Measurements from ENCODE around the gene ENTPD3. TPM values are rescaled to one million over a fixed set of nuclear protein-coding genes. Genes with fewer than 3 reads are reported as not detected.

ENTPD3 gene, protein sequence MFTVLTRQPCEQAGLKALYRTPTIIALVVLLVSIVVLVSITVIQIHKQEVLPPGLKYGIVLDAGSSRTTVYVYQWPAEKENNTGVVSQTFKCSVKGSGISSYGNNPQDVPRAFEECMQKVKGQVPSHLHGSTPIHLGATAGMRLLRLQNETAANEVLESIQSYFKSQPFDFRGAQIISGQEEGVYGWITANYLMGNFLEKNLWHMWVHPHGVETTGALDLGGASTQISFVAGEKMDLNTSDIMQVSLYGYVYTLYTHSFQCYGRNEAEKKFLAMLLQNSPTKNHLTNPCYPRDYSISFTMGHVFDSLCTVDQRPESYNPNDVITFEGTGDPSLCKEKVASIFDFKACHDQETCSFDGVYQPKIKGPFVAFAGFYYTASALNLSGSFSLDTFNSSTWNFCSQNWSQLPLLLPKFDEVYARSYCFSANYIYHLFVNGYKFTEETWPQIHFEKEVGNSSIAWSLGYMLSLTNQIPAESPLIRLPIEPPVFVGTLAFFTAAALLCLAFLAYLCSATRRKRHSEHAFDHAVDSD
- under 1 TPM; 0.18 to 0.90 (median 0.49) TPM for polyA plus RNA-seq (ENCODE audit: insufficient read length in 10 of 10)
- long read RNA-seq, donor 1: 0 reads
- long read RNA-seq, donor 2: 0 reads
- long read RNA-seq, donor 3: 0 reads
- long read RNA-seq, donor 4, partial matches to known transcripts: 0 of 7 reads
- long read RNA-seq, donor 4, other reads (novel, unspliced or antisense): 7 of 7 reads
- long read RNA-seq, donor 5: 0 reads
- long read RNA-seq, donor 6: 0 reads
- long read RNA-seq, donor 7: 0 reads
- long read RNA-seq, donor 8: 0 reads
- long read RNA-seq, donor 9: 0 reads

DNA sequence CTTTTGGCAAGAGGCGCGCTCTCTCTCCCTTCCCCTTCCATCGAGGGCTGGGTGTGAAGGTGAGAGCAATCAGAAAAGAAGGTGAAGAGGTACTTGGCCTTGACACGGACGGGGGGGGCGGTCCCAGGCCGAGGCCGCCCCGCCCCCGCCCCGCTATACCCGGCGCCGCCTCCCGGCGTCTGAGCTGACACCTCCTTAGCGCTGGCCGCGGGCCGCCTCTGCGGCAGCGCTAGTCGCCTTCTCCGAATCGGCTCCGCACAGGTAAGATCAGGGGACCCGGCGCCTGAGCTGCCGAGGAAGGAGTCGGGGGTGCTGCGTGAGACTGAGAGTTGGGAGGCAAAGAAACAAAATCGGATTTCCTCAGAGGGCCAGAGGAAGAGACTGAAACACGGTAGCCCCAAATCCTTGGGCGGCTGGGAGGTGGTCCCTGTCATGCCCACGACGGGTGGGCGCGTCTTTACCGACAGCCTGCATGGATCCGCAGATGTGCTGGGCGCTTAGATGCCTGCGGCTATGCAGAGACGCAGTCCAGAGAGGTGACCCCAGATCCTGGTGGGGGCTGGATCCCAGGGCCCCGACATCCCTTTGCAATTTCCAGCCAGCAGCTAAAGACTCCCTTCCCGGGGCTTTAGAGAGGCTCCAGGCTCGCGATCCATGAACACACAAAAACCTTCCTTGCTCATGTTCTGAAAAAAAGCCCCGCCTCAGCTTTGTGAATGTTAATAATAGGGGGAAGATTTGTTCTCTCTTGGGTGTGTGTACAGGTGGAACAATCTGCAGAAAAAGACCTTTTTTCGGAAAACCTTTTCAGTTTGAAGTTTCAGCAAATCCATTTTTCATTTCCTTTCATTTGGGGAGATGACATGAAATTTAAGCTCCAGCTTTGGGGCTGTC is at the start of gene ENTPD3:
TSS of gene ENTPD3 (plus strand) at position 184 of the 894 bp plus-strand sequence. CDS start 874 bp downstream, outside the sequence.
- DNase-seq: peak in 2 of 3 donors; percentile 2 to 11

DNA sequence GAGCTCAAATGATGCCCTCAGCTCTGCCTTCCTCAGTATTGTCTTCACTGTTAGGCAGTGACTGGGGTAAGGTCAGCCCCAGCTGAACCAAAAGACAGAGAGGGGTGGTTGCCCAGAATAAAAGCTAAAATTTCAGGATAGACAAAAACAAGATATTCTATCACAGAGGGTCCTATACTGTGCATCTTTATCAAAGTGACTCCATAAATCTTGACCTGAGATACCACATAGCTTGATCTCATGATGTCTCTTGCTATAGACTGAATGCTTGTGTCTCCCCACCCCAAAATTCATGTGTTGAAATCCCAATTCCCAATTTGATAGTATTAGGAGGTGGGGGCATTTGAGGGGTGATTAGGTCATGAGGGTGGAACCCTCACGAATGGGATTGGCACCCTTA is 47.1 kb upstream of the ENTPD3 start:
- DNase-seq: no peak

DNA sequence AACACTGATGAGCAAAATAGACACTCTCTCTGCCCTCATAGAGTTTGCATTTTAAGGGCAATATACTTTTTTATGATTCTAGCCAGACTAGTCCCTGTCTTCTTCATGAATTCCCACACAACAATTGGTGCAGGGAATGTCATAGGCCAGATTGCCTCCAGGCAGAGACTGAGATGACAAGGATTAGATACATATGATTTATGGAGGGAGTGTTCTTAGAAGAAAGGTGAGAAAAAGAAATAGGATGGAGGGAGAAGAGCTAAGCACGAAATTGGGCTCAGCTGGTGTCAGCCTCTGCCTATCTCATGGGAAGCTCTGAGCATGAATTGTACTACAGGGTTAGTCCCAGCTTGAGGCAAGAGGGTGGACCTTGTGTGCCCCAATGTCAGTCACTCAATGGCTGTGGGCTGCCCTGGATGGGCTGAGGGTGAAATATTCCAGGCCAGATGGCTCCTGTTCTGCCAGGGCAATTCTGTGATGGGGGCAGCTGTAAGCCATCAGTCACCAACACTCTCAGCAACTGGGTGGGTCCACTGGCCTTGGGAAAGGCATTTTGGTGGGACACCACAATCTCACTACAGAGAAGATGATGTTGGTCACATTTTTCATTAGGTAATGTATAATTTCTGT is 46.3 kb upstream of the ENTPD3 start:
- DNase-seq: no peak

DNA sequence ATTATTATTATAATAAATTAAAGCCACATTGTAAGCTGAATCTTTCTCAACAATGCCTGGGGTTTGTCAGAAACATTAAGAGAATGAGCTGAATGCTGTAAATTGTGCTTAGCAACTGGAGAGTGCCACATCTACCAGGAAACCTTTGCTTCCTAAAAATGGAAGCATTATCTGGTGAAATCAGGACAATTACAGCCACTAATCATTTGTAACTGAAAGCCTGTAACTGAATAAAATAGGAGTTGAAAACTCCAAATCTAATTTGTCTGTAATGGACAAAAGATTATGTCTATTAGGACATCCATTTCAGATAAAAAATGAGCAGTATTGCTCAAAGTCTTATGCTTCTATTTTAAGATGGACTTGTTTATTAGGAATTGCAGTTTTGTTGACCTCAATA is 45.3 kb upstream of the ENTPD3 start:
- no peak for DNase-seq

DNA sequence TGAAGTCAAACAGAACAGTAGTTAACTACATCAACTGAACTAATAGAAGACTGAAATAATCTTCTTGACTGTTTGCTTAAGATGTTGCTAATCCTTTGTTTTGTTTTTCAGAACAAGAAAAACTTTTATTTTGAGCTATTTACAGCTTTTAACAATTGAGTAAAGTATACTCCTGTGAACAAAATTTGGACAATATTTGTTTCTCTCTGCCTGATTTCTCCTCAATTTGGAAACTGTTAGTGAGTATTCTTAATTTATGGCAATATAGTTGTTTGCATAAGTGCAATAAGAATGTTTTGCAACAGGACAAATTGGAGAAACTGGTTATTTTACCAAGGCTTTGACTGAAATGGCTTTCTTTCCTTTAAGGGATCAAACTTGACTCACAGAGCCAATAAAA is 36.5 kb upstream of the ENTPD3 start:
- DNase-seq: no peak

DNA sequence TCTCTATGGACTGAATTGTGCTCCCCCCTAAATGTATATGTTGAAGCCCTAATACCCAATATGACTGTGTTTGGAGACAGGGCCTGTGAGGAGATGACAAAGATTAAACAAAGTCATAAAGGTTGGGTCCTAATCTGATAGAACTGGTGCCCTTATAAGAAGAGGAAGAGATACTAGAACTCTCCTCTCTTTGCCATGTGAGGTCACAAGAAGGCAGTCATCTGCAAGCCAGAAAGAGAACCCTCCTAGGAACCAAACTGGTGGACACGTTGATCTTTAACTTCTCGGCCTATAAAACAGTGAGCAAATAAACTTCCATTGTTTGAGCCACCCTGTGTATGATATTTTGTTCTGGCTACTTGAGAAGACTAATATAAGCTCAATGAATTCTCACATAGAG is 31.6 kb upstream of the ENTPD3 start:
- DNase-seq: no peak

DNA sequence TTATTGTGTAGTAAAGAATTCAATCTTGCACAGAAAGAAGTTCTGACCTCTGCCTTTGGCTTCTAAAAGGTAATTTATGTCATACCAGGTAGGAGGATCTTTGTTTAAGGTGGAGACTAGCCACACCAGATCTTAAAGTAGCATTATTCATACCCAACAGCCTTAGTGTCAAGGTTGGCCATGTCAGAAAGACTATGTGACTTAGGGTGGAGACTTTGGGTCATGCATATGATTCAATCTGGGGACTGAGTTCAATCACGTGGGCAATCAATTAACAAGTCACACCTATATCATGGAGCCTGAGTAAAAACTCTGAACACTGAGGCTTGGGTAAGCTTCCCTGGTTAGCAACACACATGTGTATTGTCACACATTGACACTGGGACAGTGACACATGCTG is 28.5 kb upstream of the ENTPD3 start:
- DNase-seq: no peak

DNA sequence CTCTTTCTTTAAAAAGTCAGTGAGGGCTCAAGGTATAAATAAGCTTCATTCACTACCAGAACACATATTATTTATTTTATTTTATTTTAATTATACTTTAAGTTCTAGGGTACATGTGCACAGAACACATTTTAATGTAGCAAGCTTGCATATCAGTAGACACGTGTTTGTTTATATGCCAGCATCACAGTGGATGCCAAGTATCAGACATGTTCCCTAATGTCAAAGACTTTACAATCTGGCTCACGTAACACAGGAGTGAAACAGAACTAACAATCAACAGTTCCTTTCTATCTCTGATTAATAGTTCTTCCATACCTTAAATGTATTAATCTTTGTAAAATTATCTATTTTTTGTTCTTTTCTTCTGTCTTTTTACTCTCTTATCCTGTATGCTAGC is 23.3 kb upstream of the ENTPD3 start:
- DNase-seq: no peak

DNA sequence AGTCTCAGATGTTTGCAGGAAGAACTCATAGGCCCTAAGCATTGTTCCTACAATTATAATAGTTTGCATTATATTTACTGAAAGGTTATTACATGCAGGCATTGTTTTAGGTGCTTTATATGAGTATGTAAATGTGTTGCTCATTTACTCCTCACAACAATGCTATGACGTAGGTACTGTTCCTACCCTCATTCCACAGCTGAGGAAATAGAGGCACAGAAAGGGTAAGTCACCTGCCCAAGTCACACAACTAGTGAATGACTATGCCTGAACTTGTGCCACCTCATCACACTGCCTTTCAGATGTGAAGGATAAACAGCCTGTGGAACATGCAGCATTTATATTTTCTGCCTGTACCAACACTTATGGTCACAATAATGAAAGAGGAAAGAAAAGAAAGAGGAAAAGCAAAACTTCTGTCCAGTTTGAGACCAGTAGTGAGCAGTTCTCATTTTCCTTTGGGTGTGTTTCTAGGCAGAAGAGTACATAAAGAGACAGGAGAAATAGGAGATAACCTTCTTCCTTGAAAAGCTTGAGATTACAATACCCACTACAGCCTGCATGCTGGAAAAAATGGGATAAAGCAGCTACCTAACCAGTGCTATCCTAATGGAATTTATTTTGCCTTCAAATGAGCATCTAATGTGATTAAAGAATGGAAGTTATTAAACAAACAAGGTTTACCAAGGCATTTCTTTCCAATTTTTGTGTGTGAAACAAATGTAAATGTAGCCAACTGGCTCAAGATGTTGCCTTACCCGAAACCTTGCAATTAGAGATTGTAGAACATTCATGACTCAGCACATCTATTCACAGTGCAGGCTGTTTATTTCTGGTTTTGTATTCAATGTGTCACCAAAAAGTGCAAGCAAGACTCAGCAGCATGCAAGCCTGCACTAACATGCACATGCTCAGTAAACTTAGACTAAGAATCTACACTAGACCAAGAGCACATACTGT is 20.5 kb upstream of the ENTPD3 start:
- DNase-seq: no peak

DNA sequence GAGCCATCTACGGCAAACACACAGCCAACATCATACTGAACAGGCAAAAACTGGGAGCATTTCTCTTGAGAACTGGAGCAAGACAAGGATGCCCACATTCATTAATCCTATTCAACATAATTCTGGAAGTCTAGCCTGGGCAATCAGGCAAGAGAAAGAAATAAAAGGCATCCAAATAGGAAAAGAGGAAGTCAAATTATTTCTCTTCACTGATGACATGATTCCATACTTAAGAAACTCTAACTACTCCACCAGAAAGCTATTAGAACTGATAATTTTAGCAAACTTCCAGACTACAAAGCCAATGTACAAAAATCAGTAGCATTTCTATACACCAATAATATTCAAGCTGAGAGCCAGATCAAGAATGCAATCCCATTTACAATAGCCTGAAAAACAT is 17.3 kb upstream of the ENTPD3 start:
- DNase-seq: no peak

DNA sequence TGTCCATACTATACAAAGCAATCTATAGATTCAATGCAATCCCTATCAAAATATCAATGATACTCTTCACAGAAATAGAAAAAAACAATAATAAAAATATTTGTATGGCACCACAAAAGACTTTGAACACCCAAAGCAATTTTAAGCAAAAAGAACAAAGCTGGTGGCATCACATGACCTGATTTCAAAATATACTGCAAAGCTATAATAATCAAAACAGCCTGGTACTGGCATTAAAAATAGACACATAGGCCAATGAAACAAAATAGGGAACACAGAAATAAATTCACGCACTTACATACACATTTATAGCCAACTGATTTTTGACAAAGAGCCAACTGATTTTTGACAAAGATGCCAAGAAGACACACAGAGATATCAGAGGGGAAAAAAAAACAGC is 9.2 kb upstream of the ENTPD3 start:
- no peak for DNase-seq

DNA sequence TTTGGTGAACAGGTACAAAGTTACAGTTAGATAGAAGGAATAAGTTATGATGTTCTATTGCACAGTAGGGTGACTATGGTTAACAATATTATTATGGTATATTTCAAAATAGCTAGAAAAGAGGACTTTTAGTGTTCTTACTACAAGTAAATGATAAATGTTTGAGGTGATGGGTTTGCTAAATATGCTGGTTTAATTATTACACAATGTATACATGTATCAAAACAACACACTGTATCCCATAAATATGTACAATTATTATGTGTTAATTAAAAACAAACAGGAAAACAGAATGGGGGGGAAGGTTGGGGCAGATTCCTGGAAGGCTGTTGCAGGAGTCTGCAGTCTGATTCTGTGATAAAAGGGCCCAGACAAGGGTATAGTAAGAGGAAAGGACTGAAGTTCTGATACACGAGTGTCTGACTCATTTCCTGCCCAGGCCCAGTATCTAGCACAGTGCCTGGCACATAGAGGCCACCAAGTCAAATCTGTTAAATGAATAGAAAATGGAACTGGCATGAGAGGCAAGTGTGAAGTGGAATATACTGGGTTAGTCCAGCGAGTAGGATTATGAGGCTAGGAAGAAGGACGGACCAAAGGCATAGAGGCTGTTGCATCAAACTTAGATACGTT is 7.2 kb upstream of the ENTPD3 start:
- no peak for DNase-seq

DNA sequence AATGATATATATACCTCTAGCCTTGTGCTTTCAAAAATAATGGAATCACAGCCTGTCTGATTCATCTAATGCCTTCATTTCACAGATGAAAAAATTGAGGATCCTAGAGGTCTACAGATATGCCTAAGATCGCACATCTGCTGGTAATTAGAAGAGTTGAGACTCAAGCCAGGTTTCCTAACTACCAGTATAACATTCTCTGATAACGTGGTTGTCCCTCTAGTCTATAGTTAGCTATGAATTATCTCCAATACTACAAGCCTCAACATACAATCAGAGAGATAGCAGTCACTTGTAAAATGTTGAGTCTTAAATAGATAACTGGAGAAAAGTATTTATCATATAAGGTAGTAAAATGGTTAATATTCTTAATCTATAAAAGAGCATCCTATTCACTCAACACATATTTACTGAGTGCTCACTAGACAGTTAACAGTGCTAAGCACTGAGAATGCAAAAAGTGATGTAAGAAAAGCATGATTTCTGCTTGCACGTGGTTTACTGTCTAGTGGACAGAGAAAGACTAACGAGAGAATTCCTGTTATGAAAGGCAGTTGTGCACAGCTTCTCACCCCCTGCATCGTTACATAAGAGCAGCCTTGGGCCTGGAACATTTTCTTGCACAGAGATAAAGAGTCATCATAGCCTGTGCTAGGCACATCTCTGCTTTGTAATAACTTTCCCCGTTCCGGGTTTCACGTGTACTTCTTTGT is 4.9 kb upstream of the ENTPD3 start:
- DNase-seq: no peak

DNA sequence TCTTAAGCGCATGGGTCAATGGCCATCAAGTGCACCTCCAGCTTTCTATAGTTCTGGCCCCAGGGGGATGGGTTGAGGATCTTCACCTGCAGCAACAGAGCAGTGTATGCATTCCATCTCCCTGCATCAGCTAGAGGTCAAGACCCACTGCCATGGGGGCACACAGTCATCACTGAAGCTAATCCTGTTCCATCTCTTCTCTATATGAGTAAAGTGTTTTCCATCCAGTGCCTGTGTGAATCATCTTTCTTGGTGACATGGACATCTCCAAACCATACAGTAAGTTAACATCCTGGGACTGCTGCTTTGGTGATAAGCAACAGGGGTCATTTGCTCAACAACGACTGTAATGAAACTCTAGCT is 4.4 kb upstream of the ENTPD3 start:
- DNase-seq: no peak

DNA sequence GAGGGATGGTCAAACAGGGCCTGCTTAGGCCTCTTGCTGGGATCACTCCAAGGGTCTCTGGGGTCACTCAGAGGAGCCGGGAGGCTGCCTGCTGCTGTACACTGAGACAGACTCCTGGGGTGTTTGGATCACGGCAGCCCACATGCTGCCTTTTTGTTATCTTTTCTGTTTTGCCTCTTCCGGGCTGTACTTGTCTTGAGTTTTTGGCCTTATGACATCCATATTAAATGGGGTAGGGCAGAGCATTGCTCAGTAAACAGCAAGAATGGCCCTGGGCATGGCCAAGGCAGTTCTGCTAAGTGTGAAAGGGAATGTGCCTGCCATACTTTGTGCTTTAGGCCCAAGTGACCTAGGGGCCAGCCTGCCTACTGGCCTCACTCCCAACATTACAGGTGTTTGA is 771 bp upstream of the ENTPD3 start:
- DNase-seq: no peak

DNA sequence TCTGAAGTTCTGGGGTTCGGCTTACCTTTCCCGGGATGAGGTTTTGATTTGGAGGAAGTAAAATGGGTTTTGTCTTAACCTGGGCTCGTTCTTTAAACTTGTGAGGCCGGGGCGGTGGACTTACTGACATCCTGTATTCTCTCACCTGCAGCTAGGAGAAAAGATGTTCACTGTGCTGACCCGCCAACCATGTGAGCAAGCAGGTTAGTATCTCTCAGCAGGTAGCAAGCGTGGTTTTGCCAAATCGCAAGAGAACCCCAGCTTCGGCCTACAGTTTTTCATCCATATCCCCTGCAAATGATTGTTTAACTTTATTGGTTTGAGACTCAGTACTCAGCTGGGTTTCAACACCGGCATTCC is 891 bp downstream of the ENTPD3 start:
- DNase-seq: no peak

DNA sequence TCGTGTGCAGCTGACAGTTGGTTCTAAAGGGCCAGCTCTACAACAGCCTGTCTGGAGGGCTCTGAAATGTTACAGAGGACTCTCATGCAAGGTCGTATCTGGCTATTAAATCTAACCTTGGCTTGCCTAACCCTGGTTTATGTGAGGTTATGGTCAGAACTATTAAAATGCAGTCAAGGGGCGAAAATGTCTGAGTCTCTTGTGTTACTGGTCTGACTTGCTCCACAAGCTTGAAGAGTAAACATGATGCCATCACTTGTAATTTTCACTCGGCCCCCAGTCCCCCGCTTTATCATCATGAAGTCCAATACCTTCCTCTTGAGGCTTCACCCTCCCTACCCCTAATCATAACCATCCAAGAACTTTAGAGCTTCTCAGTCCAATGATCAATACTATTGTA is 9.4 kb downstream of the ENTPD3 start:
- DNase-seq: no peak

DNA sequence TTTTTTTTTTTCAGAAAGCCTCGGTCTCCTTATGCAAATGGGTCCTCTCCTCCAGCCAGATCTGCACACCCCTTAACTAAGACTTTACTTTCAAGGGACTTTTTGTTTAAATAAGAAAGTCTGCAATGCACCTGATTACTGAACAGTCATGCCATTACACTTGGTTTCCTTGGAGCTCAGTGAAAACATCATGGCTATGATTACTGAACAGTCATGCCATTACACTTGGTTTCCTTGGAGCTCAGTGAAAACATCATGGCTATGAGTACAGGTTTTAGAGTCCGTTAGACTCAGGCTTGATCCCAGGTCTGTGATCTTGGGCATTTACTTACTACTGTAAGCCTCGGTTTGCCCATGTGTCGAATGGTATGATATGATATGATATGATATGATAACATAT is 10.1 kb downstream of the ENTPD3 start:
- DNase-seq: no peak

DNA sequence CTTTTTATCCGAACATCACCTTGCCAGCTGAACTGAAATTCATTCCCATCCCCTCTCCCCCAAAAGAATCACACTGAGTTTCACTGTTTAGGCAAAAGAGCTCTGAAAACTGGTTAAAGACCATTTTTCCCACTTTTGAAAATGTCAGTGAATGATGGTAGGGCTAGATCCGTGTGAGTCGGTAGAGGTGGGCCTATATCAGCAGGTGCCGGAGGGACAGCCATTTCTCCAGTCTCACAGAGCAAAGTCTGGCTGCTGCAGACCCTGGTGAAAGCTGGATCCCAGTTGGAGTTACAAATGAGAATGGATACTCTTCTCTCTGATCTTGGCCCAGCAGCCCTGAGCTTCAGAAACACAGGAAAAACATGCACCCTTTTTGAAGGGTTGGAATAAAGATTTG is 10.9 kb downstream of the ENTPD3 start:
- DNase-seq: no peak
